ENCODE measurements around the gene DDX46.
"Not testable (repeated sequence)": the region's sequence is repeated elsewhere in the genome, so short reads cannot be mapped to it uniquely, and the experiment has no call there.

The DDX46 gene

GRCh38 chr5:134758504-134759341 is at the start of gene DDX46:
DDX46 (plus strand) TSS chr5:134758779; CDS start chr5:134758939, 160 bp downstream.
- DNase-seq (ENCODE audit: low read depth in 2 of 2): peak; percentile 94

- DNase-seq (ENCODE audit: low read depth in 2 of 2): no peak
These were observed 44.5 kb upstream of the DDX46 start for GRCh38 chr5:134714120-134714519.

GRCh38 chr5:134714541-134714940 is 44.0 kb upstream of the DDX46 start:
- DNase-seq (ENCODE audit: low read depth in 2 of 2): no peak

- not testable (repeated sequence) for DNase-seq (ENCODE audit: low read depth in 2 of 2)
These were observed 43.1 kb upstream of the DDX46 start for GRCh38 chr5:134715466-134715865.

- no peak for DNase-seq (ENCODE audit: low read depth in 2 of 2)
These were observed 33.7 kb upstream of the DDX46 start for GRCh38 chr5:134724872-134725271.

- DNase-seq (ENCODE audit: low read depth in 2 of 2): no peak
These were observed 25.8 kb upstream of the DDX46 start for GRCh38 chr5:134732819-134733218.

- no peak for DNase-seq (ENCODE audit: low read depth in 2 of 2)
These were observed 23.3 kb upstream of the DDX46 start for GRCh38 chr5:134735243-134735642.

GRCh38 chr5:134736173-134736812 is 22.3 kb upstream of the DDX46 start:
- DNase-seq (ENCODE audit: low read depth in 2 of 2): no peak

- DNase-seq (ENCODE audit: low read depth in 2 of 2): peak; percentile 94 to 97
These were observed 20.2 kb upstream of the DDX46 start, which contains the start of gene CAMLG for GRCh38 chr5:134738133-134738962. CAMLG (plus strand) TSS chr5:134738548; CDS start chr5:134738621, 73 bp downstream.

GRCh38 chr5:134738963-134739661 is 19.5 kb upstream of the DDX46 start:
- peak in 1 of 2 donors; percentile 8 for DNase-seq (ENCODE audit: low read depth in 2 of 2)

GRCh38 chr5:134741052-134741451 is 17.5 kb upstream of the DDX46 start:
- no peak for DNase-seq (ENCODE audit: low read depth in 2 of 2)

GRCh38 chr5:134742134-134742533 is 16.4 kb upstream of the DDX46 start:
- DNase-seq (ENCODE audit: low read depth in 2 of 2): no peak

- DNase-seq (ENCODE audit: low read depth in 2 of 2): no peak
These were observed 9.2 kb upstream of the DDX46 start for GRCh38 chr5:134749415-134749814.

GRCh38 chr5:134758176-134758503 is 439 bp upstream of the DDX46 start:
- DNase-seq (ENCODE audit: low read depth in 2 of 2): no peak

GRCh38 chr5:134767528-134768291 is 9.1 kb downstream of the DDX46 start:
- DNase-seq (ENCODE audit: low read depth in 2 of 2): not testable (repeated sequence)

- no peak for DNase-seq (ENCODE audit: low read depth in 2 of 2)
These were observed 10.6 kb downstream of the DDX46 start for GRCh38 chr5:134769206-134769605.

- DNase-seq (ENCODE audit: low read depth in 2 of 2): no peak
These were observed 14.0 kb downstream of the DDX46 start for GRCh38 chr5:134772461-134773125.

- DNase-seq (ENCODE audit: low read depth in 2 of 2): no peak
These were observed 18.8 kb downstream of the DDX46 start for GRCh38 chr5:134777366-134777765.

- DNase-seq (ENCODE audit: low read depth in 2 of 2): no peak
These were observed 25.8 kb downstream of the DDX46 start for GRCh38 chr5:134784241-134784920.

Measured in stimulated activated CD4-positive, alpha-beta T cell treated with anti-CD3 and anti-CD28 coated beads, Interleukin-4, amount 100 ng/mL, for 48 hours (primary cell).